Measurements from ENCODE around the gene MACO1.
"Not testable (repeated sequence)": the region's sequence is repeated elsewhere in the genome, so short reads cannot be mapped to it uniquely, and the experiment has no call there.

The MACO1 gene

DNA sequence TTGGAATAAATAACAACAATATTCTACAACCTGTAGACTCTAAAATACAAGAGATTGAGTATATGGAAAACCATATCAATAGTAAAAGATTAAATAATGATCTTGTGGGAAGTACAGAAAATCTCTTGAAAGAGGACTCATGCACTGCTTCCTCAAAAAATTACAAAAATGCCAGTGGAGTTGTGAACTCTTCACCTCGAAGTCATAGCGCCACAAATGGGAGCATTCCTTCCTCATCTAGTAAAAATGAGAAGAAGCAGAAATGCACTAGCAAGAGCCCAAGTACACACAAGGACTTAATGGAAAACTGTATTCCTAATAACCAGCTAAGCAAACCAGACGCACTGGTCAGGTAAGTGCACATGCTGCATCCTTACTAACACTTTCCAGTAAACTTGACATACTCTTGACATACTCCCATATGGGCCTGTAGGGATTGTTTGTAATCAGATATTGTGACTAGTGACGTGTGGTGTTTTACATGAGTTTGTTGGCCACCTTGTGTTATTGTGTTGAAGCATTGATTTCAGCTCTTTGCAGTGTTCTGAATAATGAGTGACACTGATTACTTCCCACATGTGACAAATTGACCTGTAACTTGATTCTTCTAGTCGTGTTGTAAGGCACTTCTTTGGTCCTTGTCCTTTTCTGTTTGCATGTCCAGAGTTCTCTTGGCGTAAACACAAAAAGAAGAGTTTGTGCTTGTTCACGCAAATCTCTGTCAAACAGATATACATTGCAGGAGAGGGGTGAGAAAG, 28.0 kb downstream of the MACO1 start:
- DNase-seq, result no peak

DNA sequence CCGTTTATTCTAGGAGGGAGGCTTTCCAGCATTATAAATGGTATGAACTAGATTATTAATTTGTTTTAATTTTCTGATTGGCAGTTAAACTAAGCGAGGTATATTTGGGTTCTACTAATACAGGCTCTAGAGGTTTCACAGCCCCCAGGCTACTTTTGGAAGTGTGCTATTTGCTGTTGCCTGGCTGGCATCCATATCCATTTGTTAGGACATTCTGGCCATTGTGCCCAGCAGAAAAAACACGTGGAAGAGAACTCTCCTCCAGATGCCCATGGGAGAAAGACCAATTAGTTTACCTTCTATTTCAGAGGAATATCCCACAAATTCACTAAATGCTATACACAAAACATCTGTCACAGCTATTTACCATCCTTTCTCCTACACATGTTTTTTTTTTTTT, 29.3 kb downstream of the MACO1 start:
- no peak for DNase-seq

DNA sequence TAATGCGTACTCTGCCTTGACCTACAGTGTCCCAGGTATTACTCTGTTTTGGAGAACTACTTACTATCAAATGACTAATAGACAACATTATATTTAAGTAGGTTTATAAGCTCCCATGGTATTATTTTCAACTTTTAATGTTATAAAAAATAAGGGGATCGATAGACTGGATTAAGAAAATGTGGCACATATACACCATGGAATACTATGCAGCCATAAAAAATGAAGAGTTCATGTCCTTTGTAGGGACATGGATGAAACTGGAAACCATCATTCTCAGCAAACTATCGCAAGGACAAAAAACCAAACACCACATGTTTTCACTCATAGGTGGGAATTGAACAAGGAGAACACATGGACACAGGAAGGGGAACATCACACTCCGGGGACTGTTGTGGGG, 30.1 kb downstream of the MACO1 start:
- DNase-seq, result not testable (repeated sequence)

DNA sequence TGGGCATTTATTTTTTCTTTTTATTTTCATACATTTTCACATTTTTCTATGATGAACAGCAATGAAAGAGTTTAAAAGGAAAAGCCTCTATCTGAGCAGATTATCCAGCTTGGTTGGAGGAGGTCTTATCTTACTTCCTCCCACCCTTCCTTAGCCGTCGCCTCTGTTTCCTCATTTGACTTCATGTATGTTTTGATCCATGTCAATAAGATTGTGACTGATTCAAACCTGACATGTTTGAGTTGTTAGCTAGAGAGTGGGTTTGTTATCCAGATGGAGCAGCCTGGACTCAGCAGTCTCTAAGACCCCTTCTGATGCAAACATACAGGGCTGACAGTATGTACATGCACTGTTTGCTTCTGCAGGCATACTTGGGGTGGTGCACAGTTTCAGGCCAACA, 31.2 kb downstream of the MACO1 start:
- DNase-seq, result no peak

DNA sequence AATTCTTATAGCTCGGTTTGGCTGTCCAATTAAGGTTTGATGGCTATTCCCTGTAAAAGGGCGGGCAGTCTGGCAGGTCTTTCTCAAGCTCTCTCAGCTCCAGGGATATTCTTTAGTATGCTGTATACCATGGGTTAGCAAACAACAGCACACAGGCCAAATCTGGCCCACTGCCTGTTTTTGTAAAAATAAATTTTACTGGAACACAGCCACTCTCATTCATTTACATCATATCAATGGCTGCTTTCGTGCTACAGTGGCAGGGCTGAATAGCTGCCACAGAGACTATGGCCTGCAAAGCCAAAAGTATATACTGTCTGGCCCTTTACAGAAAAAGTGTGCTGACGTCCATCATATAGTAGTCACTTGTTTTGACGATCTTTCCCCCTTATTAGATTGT, 32.0 kb downstream of the MACO1 start:
- no peak for DNase-seq

DNA sequence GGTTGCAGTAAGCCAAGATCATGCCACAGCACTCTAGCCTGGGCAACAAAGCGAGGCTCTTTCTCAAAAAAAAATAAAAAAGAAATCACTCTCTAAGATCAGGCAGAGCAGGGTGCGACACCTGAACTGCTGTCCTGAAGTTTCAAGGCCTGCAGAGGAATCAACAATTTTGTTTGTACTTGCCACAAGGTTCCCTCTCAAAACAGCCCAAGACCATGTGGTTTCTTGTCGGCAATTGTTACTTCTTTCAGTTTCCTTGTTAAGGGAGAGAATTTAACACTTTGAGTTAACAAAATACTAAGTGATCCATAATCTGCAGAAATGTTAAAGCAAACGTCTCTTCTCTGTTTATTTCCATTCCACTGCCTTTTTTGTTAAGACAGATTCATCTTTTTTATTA, 36.5 kb downstream of the MACO1 start:
- peak; percentile 11 for DNase-seq

DNA sequence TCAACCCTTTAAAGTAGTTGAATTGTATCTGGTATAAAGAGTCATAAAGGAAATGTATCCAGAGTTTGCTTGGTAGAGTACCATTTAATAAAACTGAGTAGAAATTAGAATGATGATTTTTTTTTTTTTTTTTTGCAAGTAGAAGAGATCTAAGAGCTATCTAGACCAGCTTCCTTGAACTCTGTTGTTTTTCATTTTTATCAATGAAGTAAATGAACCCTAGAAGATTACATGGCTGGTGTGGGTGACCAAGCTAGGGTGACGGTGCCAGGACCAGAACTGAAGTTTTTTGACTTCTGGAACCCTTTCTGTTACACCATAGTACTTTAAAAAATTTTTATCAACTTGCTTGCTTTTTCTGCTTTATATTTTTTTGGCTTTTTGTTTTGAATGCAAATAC, 36.9 kb downstream of the MACO1 start:
- DNase-seq, result no peak

DNA sequence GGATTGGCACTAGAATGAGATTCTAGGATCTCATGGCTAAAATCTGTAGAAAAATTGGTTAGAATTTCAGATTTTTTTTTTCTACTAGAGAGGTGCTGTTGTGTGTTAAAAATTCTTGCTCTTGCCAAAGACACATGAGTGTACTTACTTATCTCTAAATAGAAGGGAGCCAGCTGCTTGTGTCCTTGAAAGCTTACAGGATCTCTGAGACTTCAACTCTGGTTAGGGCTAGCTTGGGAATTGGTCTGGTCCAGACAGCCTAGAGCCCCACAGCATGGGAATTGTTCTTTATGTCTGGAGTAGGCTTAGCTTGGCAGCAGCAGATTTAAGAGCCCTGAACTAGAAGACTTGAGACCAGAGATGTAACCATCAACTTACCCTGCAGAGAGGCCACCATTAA, 37.3 kb downstream of the MACO1 start:
- DNase-seq, result no peak

DNA sequence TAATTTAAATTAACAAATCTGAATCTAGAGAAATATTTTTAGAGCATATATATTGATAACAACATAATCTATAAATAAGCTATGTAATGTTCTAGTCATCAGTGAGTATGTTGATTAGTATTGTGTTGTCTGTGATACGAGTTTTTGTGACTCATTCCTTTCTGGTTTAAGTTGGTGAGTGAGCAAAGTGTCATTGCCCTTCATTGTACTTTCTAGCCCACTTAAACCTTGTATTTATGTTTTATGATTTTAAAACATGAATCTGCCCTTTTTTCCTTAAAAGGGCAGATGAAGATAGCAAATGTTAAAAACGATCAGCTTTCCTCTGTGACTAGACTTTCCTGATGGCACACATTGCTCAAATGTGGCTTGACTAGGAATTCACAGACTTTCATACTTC, 38.5 kb downstream of the MACO1 start:
- DNase-seq, result no peak

DNA sequence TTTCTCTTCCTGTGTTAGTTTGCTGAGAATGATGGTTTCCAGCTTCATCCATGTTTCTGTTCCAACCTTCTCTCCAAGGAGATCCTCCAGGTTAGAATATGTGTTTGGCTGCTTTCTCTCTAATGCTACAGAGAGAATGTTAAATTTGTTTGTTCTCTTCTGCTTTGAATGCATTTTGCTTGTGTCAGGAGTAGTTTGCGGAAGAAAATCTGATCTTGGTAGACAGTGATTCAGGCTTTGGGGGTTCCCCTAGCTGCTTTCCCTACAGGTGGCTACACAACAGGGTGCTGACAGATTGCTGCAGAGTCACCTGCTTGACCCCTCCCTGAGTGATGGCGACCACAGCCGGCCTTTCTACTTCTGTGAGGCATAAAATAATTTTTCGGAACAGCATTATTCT, 41.8 kb downstream of the MACO1 start:
- DNase-seq, result peak; percentile 31

DNA sequence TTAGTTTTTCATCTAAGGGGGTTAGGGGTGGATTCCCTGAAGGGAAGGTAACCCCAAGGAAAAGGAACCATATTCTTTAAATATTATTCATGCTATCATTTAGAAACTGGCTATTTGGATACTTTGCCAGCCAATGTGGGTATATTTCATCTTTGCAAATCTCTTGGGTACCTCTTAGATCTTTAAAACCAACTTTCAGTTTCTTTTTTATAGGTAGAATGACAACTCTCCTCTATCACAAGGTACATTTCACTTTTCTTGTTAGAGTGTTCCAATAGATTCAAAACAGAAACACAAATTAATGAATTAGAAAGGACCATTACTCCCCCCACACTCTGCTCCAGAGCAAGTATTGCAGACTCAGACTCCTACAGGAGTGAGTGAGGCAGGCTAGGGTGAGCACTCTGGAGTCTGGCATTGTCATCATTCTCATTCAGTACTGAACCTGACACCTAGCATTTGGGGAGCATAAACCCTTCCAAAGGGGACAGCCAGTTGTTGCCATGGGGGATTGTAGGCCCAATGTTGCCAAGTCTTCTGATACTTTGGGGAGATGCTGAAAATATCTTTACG, 43.0 kb downstream of the MACO1 start:
- DNase-seq, result no peak

DNA sequence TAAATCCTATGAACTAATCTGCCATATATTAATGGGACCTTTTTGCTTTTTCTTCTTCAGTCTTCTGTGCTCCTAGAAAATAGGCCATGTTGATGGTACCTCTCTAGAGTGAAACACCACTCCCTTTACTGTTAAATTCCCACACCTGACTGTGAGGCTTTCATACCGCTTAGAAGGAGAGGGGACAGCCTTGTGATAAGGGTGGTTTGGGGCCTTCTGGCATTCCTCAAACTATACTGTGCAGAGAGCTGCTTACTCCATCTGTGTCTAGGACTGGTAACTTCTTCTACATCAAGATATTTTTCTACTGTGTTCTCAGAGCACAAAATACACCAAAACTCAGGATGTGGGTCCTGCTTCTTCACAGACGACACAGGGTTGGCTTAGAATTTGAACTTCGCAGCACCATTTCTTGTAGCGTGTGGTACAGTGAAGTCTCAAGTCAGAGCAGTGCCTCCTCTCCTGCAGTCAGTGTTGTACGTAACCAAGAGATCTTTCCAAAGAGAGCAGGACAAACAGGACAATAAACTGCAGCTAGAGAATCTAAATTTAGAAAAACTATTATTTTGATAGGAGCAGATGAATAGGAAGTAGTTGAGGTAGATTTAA, 43.8 kb downstream of the MACO1 start:
- DNase-seq, result peak; percentile 28

DNA sequence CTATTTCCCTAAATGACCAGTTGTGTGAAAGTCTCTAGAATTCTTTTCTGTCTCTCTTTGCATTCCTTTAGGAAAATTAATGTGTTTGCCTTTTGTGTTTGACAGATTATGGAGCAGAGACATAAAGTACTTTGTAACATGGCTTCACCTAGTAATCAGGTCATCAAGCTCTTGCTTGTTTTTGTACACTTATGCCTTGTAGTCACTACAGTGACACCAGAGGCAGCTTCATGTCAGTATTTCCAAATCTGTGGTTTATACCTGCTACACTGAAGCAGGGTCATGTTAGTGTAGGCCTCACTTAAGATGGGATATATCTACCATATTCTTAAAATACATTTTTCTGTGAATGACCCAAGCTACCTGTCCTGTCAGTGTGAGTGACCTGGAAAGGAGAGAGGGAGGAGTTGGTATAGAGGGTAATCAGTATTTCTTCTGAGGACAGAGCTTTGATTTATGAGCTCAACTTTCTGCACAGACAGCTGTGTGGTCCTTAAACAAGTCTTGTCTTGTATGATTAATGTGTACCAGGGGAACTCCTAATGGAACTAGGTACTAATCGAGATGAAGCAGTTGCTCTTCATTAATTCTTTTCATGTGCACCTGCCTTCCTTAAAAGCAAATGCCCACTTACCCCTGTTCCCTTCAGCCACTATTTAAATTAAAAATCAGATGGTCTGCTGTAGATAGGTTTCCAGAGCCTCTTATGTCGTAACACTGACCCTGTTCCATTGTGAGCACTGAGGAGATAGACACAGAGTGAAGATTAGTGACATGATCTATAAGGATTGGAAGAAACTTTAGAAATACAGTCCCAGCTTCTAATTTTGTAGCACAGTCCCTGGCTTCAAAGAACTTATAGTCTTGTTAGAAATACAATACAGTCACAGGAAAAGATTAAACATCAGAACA, 45.7 kb downstream of the MACO1 start:
- DNase-seq, result no peak

DNA sequence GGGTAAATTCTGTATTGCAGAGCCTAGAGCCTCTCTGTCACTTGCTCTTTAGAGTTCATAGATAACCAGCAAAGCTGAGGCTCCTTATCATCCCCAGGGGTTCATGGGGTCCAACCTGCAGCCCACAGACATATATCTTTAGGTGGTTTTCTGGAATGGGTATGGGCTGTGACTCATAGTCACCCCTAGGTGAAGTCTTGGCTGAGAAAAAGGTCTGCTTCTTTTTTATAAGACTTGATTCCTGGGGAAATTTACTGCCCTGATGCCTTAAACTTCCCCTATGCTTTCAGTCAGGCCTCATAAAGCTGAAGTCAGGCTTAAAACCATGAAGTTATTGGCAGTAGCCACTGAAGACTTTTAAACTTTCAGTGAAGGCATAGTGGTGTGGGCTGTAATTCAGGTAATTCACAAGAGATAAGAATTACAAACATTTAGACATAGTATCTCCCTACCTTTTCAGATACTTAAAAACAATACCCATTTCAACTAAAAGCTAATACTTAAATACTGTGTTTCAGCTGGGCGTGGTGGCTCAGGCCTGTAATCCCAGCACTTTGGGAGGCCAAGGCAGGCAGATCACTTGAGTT, 46.8 kb downstream of the MACO1 start:
- DNase-seq, result no peak

DNA sequence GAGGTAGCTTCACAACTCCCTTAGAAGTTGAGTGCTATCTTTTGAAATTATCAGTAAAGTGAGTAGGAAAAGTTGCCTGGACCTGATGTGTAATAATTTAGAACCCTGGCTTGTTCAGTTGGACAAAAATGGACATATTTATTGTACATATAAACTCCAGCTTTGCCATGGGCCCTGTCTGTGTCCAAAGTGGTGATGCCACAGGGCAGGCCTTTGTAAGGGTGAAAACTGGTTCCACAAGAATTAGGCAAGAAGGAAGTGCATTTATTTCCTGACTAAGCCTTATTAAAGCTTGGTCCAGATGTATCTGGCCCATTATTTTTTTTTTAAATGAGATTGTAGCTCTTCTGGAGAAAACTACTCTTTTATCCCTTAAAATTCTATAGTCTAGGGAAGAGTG, 47.9 kb downstream of the MACO1 start:
- DNase-seq, result no peak

DNA sequence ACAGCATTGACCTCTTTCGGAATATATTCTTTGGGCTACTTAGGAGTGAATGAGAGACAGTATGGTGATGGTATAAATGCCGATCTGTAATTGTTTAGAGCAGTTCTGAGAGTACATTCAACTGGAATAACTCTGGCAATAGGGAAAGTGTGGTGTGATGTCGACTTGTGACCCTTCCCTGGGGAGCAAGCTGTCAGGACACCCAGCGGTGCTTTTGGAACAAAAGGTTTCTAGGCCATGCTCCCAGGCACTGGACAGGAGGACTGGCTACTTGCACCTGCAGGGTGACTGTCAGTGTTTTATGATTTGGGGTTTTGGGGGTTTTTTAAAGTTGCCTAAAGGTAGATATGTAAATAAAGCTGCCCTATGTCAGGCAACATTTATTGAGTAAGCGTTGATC, 50.9 kb downstream of the MACO1 start:
- no peak for DNase-seq

DNA sequence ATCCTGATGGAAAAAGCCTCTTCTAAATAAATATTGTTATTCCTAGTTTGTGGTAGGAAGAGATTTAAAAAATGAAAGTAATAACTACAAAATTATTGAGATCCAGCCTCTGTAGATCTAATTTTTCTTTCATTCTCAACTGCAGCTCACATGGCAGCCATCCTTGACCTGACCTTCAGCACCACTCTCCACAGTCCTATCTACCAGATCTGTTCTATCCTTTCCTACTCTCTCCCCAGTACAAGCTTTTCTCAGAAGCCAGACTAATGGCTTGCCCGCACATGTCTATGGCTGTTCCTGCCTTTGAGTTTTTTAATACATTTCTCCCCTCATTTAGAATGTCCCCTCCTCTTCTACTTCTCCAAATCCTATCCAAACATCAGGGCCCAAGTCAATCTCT, 51.5 kb downstream of the MACO1 start:
- no peak for DNase-seq

DNA sequence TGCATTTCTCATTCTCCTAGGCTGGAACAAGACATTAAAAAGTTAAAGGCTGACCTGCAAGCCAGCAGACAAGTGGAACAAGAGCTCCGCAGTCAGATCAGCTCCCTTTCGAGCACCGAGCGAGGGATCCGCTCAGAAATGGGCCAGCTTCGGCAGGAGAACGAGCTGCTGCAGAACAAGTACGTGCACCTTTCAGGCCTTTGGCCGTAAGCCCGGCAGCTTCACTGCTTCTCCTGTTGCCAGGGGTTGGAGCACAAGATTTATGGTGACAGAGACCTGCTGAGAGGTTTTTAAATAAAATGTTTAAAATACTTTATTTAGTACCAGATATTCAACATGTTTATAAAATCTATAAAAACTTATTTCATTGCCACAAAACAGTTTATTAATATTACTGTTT, 53.4 kb downstream of the MACO1 start:
- no peak for DNase-seq

DNA sequence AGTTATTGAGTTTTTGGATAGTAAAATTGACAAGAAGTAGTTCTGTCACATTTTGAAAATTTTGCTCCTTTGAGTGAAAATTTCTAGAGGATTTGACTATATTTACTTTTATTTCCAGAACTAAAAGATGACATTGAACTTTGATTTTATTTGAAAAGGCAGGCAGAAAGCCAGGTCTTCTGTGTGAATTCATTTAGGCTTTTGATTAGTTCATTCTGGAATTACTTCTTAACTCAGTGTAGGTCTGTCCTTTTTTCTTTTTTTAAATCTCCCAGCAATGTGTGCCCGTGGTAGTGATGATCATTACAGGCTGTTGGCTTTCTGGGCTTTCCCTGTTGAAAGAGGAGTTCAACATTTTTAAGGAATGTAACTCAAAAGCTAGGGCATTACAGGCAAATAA, 53.8 kb downstream of the MACO1 start:
- DNase-seq, result no peak

DNA sequence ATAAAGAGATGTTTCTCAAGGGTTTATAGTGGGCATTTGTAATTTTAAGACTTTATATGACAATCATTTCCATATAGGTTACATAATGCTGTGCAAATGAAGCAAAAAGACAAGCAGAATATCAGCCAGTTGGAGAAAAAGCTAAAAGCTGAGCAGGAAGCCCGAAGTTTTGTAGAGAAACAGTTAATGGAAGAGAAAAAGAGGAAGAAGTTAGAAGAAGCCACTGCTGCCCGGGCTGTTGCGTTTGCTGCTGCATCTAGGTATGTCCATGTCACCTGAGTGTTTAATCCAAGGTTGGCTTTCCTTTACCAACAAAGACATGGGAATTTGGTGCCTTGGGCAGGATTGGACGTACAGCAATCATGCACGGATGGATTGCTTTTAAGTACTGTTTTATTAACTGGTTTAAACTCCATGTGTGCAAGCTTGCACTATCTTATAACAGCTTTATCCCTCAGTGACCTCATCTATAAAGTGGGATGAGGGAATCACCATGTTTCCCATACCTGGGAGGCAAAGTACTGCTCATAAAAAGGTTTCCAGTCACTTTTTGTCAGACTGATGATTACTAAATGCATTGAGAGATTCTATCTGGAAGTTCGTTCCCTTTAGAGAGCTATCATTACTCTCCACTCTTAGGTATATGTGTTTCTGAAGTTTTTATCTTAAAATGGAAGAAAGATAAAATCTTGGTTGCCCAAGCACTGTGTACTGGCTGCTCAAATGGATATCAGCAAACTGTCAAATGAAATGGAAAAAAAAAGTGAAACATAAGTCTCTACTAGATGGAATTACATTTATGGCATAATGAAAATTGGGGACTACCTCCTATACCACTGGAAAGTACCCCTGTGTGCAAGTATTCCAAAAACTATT, 55.1 kb downstream of the MACO1 start:
- no peak for DNase-seq

DNA sequence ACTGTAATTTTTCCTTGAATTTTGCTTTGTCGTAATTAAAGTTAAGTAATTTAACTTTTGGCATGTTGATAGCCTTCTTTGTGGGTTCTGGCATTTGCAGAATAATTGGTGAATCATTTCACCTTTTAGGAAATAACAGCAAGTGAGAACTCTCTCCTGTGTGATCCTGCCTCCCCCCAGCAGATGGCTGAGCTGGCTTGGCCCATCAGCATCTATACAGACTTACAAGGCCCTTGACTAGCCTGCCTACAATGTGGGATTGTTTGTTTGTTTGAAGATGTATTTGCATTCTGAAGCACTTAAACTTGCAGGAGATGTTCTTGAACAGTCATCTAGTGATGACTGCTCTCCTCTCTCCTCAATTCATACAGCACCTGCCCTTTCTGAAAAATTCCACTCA, 55.9 kb downstream of the MACO1 start:
- no peak for DNase-seq

DNA sequence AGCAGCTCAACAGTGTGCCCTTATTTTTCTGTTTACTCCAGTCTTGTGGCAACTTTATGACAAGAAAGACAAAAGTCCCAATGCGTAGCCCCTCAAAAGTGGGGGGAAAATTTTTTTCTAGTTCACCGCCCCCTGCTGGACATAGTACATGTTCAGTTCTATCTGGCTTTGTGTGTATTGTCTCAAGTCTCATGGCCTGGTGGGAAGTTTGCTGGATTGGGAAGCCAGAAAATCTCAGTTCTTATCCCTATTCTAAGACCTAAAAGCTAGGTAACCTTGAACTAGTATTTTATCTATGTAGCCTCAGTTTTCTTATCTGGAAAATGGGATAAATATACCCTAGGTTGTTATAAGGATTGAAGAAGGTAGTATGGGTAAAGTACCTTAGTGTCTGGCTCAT, 56.9 kb downstream of the MACO1 start:
- peak; percentile 56 for DNase-seq

All from CD4-positive, alpha-beta T cell treated with Interleukin-17A for 4 hours (primary cell).